EH (cell line): ENCODE results near the gene RASA4.
A peak's percentile ranks its signal among the peaks of the same experiment; 100 is the strongest.
"Not testable (repeated sequence)": the region's sequence is repeated elsewhere in the genome, so short reads cannot be mapped to it uniquely, and the experiment has no call there.

ENCODE experiments used
- DNase-seq: peaks from one replicate; pipeline ENCODE4 v3.0.0-alpha.2; 2015; ENCODE audit warnings: low read depth

RASA4 gene

DNA sequence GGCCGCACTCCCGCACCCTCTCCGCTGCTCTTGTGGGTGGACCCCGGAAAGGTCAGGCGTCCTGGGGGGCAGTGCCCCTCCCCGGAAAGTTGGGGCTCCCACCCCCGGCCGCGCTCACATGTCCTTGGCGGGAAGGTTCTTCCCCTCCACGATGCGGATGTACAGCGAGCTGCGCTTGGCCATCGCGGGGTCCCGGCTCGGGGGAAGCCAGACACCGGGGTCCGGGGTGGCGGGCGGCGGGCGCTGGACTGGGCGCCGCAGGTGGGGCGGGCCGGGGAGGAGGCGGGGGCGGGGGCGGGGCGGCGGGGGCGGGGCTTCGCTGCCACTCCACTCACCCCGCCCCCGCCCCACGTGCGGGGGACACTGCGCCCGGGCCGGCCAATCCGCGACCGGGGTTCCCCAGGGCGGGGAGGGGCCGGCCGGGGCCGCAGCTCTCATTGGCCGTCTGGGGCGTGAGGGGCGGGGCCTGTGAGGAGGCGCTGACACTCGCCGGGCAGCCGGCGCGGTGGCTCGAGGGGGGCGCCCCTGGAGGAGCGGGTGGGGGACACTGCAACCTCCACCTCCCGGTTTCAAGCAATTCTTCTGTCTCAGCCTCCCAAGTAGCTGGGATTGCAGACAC lies at the start of gene RASA4:
Gene RASA4 (minus strand): TSS at position 250 of the 619 bp plus-strand sequence. CDS start 67 bp downstream, at position 183.
- DNase-seq = peak; percentile 24

DNA sequence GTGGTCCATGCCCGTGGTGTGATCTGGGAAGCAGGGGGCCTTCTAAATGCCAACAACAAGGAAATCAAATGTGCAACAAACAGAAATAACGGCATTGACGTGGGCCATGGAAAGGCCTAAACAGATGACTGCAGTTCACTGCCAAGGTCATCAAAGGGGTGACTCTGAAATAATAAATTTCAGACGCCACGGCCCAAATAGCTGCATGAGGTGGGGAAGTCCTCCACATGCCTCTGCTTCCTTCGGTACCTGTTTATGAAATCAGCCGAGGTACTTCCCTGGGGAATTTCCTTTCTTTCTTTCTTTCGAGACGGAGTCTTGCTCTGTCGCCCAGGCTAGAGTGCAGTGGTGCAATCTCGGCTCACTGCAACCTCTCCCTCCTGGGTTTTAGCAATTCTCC lies 48.2 kb upstream of the RASA4 start:
- DNase-seq = not testable (repeated sequence)

DNA sequence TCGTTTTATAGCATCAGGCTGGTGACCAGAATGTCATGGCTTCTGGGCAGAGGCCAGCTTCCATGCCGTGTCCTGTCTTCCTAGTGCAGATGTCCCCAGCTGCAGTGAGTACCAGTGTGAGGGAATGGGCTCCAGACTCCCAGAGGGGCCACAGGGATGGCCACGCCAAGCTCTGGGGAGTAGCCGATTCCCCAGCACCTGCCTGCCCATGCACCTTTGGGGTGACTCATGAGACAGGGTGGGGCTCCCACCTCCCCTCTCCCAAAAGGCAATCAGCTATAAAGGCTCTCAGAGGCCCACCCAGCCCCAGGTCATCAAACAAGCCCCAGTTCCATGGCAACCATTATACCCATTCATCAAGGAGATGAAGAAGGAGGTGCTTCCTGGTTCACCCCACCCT lies 33.4 kb upstream of the RASA4 start, which contains the start of gene SPDYE2B:
Gene SPDYE2B (plus strand): TSS at position 396 of the 400 bp plus-strand sequence. CDS start 2,030 bp downstream, outside the sequence.
- not testable (repeated sequence) for DNase-seq

GRCh38 chr7:102647813-102648212 lies 31.3 kb upstream of the RASA4 start:
- DNase-seq = not testable (repeated sequence)

GRCh38 chr7:102643404-102643803 lies 26.8 kb upstream of the RASA4 start:
- not testable (repeated sequence) for DNase-seq

GRCh38 chr7:102642691-102643090 lies 26.1 kb upstream of the RASA4 start, which contains the start of gene UPK3BL1:
Gene UPK3BL1 (minus strand): TSS chr7:102642791. CDS start chr7:102642741, 50 bp downstream.
- not testable (repeated sequence) for DNase-seq

GRCh38 chr7:102638848-102639247 lies 22.3 kb upstream of the RASA4 start:
- peak; percentile 0 for DNase-seq

DNA sequence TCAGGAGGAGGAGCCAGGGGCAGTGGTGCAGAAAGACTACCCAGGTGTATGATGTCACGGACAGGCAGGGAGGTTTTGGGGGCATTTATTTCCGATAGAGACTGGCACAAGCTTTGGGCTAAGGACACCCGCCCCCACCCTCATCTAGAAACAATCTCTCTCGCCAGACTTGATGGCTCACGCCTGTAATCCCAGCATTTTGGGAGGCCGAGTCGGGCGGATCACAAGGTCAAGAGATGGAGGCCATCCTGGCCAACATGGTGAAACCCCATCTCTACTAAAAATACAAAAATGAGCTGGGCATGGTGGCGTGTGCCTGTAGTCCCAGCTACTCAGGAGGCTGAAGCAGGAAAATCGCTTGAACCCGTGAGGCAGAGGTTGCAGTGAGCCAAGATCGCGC lies 20.4 kb upstream of the RASA4 start:
- not testable (repeated sequence) for DNase-seq

- not testable (repeated sequence) for DNase-seq
Measured at GRCh38 chr7:102635354-102635753, 18.8 kb upstream of the RASA4 start.

- DNase-seq = not testable (repeated sequence)
Measured at GRCh38 chr7:102634299-102634698, 17.7 kb upstream of the RASA4 start.

DNA sequence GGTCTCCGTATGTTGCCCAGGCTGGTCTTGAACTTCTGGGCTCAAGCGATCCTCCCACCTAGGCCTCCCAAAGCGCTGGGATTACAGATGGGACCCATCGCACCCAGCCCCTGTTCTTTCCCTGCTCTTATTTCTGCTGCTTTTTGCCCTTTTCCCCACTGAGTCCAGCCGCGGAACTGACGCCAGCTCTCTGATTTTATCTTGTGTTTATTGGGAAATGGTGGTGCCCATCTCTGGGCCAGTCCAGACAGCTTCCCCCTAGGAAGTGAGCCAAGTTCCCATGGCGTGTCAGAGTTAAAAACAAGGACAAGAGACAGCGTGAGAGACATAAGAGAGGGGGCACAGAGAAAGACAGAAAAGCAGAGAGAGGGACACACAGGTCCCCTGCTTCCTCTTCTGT lies 14.1 kb upstream of the RASA4 start:
- not testable (repeated sequence) for DNase-seq

DNA sequence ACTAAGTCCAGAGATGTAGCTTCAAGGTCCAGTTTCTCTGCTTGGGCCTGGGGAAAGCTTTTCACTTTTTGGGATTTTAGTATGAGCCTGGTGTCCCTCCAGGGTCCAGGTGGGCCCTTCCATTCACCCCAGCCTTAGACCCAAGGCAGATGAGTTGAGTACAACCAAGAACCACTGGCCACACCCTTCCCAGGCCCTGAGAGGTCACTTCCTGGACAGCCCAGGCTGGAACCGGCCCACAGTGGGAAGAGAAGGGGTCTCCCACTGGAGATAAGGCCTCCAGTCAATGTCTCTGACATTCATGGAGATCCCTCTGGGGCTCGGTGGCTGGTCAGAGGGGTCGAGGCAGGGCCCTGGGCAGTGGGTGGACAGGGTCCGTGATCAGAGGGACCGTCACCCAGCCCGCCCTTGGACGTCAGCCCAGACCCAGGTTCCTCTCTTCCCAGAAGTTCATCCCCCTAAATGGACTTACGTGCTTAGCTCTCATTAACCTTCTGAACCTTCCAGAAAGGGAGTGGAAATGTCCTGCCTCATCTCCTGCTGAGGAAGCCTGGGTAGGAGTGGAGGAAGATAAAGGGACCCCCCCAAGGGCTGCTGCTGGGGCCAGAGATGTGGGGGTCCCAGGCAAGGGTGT lies 10.8 kb upstream of the RASA4 start:
- DNase-seq = not testable (repeated sequence)

- DNase-seq = peak; percentile 0
Measured at GRCh38 chr7:102618122-102618521, 1.6 kb upstream of the RASA4 start.

DNA sequence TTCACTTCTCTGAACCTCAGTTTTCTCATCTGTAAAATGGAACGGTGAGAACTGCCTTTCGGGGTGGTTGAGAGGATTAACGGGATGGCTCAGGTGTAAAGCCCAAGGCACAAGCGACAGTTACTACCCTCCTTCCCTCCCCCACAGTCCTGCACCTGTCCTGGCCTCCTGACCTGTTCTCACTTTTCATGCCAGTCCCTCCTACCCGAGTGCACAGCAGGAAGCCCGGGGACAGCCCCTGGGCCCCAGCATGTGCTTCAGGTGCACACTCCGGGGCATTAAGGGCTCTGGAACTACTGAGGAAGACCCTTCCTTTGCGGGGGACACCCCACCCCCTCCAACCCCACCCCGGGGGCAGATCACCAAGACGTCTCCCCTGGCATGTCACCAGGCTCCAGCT lies 626 bp downstream of the RASA4 start:
- not testable (repeated sequence) for DNase-seq

GRCh38 chr7:102614873-102615272 lies 1.7 kb downstream of the RASA4 start:
- not testable (repeated sequence) for DNase-seq

DNA sequence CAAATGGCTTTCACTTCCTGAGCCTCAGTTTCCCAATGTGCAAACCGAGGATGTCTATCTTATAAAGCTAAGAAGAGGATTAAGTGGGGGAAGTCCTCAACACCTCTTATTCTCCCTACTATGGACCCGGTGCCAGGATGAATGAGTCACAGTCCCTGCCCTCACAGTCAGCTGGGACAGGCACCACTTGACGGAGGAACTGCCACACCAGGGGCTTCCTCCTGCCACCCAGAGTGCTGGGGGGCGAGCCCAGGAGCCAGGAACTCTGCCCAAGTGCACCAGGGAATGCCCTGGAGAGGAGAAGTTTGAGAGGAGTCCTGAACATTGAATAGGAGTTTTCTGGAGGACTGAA lies 2.2 kb downstream of the RASA4 start:
- DNase-seq = not testable (repeated sequence)

- DNase-seq = not testable (repeated sequence)
Measured at GRCh38 chr7:102613575-102614345, 2.8 kb downstream of the RASA4 start.

DNA sequence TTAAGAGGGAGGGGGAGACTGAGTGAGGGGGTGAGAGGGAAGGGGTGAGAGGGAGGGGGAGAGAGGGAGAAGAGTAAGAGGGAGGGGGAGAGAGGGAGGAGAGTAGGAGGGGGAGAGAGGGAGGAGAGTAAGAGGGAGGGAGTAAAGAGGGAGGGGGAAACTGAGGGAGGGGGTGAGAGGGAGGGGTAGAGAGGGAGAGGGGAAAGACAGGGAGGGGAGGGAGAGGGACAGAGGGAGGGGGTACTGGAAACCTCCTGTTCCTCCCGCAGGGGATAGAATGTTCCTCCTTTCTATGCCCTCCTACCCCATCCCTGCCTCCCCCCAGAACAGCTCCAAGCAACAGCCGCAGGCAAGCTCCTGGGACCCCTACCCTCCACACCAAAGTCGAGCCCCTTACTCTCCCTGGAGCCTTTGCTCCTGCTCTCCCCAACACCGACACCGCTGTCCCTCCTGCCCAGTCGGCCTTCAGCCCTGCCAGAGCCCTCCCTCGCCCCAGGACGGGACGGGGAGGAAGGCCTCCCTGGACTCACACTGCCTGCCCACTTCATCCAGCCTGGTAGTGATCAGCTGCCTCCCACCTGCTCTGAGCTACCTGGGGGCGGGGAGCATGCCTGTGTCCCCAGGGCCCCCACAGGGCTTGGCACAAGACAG lies 4.8 kb downstream of the RASA4 start:
- DNase-seq = not testable (repeated sequence)

GRCh38 chr7:102611013-102611674 lies 5.4 kb downstream of the RASA4 start:
- DNase-seq = not testable (repeated sequence)

- DNase-seq = not testable (repeated sequence)
Measured at GRCh38 chr7:102610441-102610840, 6.1 kb downstream of the RASA4 start.

DNA sequence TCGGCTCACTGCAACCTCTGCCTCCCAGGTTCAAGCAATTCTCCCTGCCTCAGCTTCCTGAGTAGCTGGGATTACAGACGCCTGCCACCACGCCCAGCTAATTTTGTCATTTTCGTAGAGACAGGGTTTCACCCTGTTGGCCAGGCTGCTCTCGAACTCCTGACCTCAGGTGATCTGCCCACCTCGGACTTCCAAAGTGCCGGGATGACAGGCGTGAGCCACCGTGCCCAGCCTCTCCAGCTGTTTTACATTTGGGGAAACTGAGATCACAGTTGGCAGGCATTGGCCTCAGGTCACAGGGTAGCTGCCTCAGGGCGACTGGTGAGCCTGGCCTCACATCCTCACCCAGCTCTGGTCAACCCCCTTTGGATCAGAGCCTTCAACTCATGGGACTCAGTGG lies 6.8 kb downstream of the RASA4 start:
- DNase-seq = not testable (repeated sequence)

- DNase-seq = not testable (repeated sequence)
Measured at GRCh38 chr7:102606848-102607247, 9.7 kb downstream of the RASA4 start.
